ENCODE data around the gene FOXA3. TPM values are rescaled to one million over a fixed set of nuclear protein-coding genes. Genes with fewer than 3 reads are reported as not detected.

The FOXA3 gene
- total and polyA plus RNA-seq, 8 donors, result 19.8 to 45.0 (median 25.8) TPM

GRCh38 chr19:45906221-45906620 is 42.1 kb downstream of the FOXA3 start:
- FAIRE-seq (no peak), ATAC-seq (no peak), DNase-seq (no peak)
- Histone ChIP-seq H3K4me3 (no peak overlapping the region), H3K27ac (no peak overlapping the region), H3K9me3 (no peaks in the 10 kb centered on the region), H3K4me1 (peaks cover 0 to 7% (median 2%) of the 10 kb centered on the region in 3 donors), H3K27me3 (no peaks in the 10 kb centered on the region), H3K36me3 (no peaks in the 10 kb centered on the region)
- WGBS, 2 donors, result 83 to 87% methylated on average over 3 of the region's 3 CpGs
- TF ChIP-seq CTCF (IDR thresholded peaks at IDR 0.05), result no peak
- intact Hi-C loops (cut with DNase I), result no loop called here

GRCh38 chr19:45908956-45909355 is 44.8 kb downstream of the FOXA3 start:
- Histone ChIP-seq H3K4me1 (no peaks in the 10 kb centered on the region), H3K36me3 (no peaks in the 10 kb centered on the region), H3K9me3 (no peaks in the 10 kb centered on the region), H3K4me3 (no peak overlapping the region), H3K27ac (no peak overlapping the region), H3K27me3 (no peaks in the 10 kb centered on the region)
- DNase-seq (no peak), FAIRE-seq (no peak), ATAC-seq (no peak)
- WGBS, 2 donors, result 70 to 83% methylated on average over 5 of the region's 5 CpGs
- no peak for TF ChIP-seq CTCF (IDR thresholded peaks at IDR 0.05)
- intact Hi-C loops (cut with DNase I), result no loop called here

GRCh38 chr19:45911291-45911690 is 47.2 kb downstream of the FOXA3 start:
- no peak for DNase-seq
- Histone ChIP-seq H3K4me1 (no peaks in the 10 kb centered on the region), H3K27ac (no peak overlapping the region), H3K4me3 (no peak overlapping the region), H3K36me3 (no peaks in the 10 kb centered on the region), H3K9me3 (no peaks in the 10 kb centered on the region), H3K27me3 (no peaks in the 10 kb centered on the region)
- no peak for TF ChIP-seq CTCF (IDR thresholded peaks at IDR 0.05)
- intact Hi-C loops (cut with DNase I), result no loop called here
- no peak for FAIRE-seq
- ATAC-seq, result no peak
- WGBS, 2 donors, result 51 to 58% methylated on average over 8 of the region's 8 CpGs

GRCh38 chr19:45913874-45914830 is 50.0 kb downstream of the FOXA3 start, which contains the start of gene NANOS2:
TSS of gene NANOS2 (minus strand) at chr19:45914778. CDS start at chr19:45914693, 85 bp downstream.
- DNase-seq, result no peak
- 64 to 66% methylated on average over 41 to 44 of the region's 44 CpGs for WGBS, 2 donors
- Histone ChIP-seq H3K4me1 (no peaks in the 10 kb centered on the region), H3K27me3 (no peaks in the 10 kb centered on the region), H3K36me3 (no peaks in the 10 kb centered on the region), H3K9me3 (no peaks in the 10 kb centered on the region), H3K27ac (no peak within 1 kb of the TSS), H3K4me3 (no peak within 1 kb of the TSS)
- intact Hi-C loops (cut with DNase I), result no loop called here
- no peak for ATAC-seq
- no peak for FAIRE-seq
- no peak for TF ChIP-seq CTCF (IDR thresholded peaks at IDR 0.05)

Data from pancreas (tissue), 10 donors.